IPS-15b (cell line): ENCODE measurements around the gene DUOX1.
"Not testable (repeated sequence)": the region's sequence is repeated elsewhere in the genome, so short reads cannot be mapped to it uniquely, and the experiment has no call there.

ENCODE experiments used
- H3K27me3 ChIP-seq: one replicate; pipeline ENCODE4 v1.6.1; 2013; ENCODE audit warnings: low read length; ENCODE audit not compliant: control insufficient read depth, insufficient read depth
- H3K36me3 ChIP-seq: one replicate; pipeline ENCODE4 v1.6.1; 2013; ENCODE audit warnings: low read length; ENCODE audit not compliant: control insufficient read depth, insufficient read depth
- H3K4me1 ChIP-seq: one replicate; pipeline ENCODE4 v1.6.1; 2013; ENCODE audit warnings: mild to moderate bottlenecking, low read length; ENCODE audit not compliant: control insufficient read depth, insufficient read depth
- H3K4me3 ChIP-seq: one replicate; pipeline ENCODE4 v1.5.1; 2013; ENCODE audit warnings: low read depth, low read length
- H3K9ac ChIP-seq: one replicate; pipeline ENCODE4 v1.6.1; 2013; ENCODE audit warnings: low read depth, mild to moderate bottlenecking, low read length
- H3K9me3 ChIP-seq: one replicate; pipeline ENCODE4 v1.6.1; 2013; ENCODE audit warnings: mild to moderate bottlenecking, low read length; ENCODE audit not compliant: control insufficient read depth, insufficient read depth

Gene DUOX1

DNA sequence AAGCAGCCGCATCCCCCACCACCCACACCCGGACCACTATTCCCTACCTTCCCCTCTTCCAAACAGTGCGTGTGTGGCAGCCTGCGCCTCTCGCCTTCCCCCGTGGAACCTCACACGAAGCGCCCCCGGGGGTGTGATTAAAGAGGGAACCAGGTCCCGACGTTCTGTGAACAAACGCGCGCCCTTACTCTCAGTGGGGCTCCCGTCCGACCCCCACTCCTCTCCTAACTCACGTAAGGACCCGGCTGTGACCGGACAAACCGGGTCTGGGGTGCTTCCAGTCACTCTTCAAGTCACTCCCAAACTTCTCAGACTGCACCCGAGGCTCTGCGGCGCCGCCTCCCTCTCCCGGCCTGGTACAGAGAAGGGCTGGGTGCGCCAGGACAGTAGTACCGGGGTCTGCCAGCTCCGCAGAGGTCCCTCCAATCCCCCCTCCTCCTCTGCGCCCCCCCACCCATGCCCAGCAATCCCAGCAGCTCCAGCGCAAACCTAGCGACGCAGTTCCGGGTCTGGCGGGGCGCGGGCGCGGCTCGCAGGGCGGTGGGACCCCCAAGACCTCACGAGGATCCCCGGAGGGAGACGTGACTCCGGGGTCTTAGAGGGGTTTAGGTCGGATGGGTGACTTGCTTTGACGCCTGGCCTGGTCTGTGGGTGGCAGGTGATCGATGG is 689 bp upstream of the DUOX1 start:
- peak overlapping the region; percentile 71 for H3K4me3 ChIP-seq

DNA sequence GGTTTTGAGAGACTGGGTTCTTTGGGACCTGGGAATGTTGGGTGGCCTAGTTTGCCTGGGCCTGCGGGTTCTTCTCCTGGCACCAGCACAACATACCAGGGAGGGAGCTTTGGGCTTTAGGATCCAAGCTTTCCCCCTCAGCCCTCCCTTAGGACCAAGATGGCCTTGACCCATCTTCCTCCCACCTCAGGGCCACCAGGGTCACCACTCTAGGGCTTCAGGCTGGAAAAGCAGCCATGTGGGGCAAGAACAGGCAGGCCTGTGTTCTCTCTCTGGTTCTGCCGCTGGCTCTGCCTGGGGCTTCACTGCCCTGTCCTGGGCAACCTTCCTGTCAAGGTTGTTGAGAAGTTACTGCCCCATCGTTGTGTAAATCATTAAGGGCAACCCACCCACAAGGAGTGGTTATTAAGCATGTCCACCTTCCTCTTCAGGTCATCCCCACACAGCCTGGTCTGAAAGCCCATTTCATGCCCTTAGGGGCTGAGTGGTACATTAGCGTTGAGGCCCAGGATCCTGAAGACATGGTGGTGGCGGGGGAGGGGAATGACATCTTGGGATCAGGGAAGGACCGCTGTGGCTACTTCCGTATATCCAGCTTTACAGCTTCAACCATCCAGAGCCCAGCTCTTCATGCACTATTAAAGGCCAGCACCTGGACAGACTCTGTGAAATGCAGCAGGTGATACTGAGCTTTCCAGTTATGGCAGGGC is 652 bp downstream of the DUOX1 start:
- no peaks in the 10 kb centered on the region for H3K9me3 ChIP-seq
- peak overlapping the region; percentile 71 for H3K4me3 ChIP-seq
- H3K9ac ChIP-seq = no peak overlapping the region
- H3K27me3 ChIP-seq = peaks cover 95% of the 10 kb centered on the region
- no peaks in the 10 kb centered on the region for H3K4me1 ChIP-seq
- no peaks in the 10 kb centered on the region for H3K36me3 ChIP-seq

More for the DNA sequence above, 689 bp upstream of the DUOX1 start:
- no peaks in the 10 kb centered on the region for H3K36me3 ChIP-seq
- H3K27me3 ChIP-seq = peaks cover 98% of the 10 kb centered on the region
- H3K4me1 ChIP-seq = no peaks in the 10 kb centered on the region
- H3K9me3 ChIP-seq = no peaks in the 10 kb centered on the region
- H3K9ac ChIP-seq = no peak overlapping the region

DNA sequence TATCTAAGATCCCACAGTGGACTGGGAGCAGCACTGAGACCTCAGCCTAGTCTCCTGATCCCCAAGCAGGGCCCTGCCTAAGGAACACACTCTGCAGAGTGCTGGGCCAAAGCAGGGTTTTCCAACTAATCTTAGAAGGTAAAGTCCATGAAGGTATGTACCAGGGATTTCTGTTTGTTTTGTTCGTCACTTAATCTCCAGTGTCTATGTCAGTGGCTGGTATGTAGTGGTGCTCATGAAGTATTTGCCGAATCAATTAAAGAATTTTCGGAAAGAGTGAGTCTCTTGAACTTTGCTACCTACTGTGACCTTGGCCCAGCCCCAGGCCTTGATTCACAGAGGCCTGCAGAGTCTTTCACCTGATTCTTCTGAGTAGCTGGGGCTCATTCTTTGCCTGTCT is 1.7 kb downstream of the DUOX1 start:
- Histone ChIP-seq H3K27me3 (peaks cover 92% of the 10 kb centered on the region), H3K9ac (no peak overlapping the region), H3K4me3 (no peak overlapping the region), H3K36me3 (no peaks in the 10 kb centered on the region), H3K4me1 (no peaks in the 10 kb centered on the region), H3K9me3 (no peaks in the 10 kb centered on the region)

DNA sequence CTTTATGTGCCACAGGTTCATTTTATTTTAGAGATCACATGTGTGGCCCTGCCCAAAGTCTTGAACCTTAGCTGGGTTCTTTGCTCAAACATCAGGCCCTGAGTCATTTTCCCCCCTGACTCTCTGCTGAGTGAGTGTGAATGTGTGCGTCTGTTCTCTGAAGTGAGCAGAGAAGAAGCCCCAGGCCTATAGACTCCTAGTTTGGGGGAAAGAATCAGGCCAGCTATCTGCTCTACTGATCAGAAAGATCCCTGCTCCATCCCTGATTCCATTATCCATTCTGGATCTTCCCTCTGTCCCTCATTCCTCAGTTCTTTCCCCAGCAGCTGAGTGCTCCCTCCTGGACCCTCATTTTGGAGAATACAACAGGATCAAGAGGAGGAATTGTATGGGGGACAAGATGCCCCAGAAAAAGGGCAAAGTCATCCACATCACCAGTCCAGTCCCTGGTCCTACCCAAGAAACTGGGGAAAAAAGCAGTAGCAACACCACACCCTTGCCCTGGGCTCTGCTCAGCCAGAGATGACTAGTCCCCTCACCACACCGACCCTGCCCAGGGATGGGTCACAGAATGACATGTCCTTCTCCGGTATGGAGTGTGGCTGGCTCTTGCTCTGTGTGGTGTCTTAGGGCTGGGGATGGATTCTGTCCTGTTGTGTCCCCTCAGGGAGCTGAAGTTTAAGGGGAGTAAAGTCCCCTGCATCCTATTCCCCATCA is 3.2 kb downstream of the DUOX1 start:
- Histone ChIP-seq H3K4me3 (no peak overlapping the region), H3K27me3 (peaks cover 83% of the 10 kb centered on the region), H3K36me3 (no peaks in the 10 kb centered on the region), H3K4me1 (no peaks in the 10 kb centered on the region), H3K9ac (no peak overlapping the region), H3K9me3 (no peaks in the 10 kb centered on the region)

DNA sequence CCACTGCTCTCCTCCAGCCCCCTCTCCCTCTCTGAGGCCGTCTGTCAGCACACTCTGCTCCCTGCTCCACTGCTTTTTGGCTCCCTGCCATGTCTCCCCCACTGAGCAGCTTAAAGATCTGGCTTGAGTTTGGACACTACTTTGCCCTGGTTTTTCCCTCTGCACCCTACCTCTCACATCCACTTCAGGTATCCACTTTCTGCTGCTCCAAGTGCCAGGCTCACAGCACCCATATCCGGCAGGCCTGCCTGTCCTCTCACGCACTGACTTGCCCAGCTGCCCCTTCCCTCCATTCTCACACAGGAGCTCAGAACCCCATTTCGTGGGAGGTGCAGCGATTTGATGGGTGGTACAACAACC is 3.7 kb downstream of the DUOX1 start:
- H3K9ac ChIP-seq = no peak overlapping the region
- H3K9me3 ChIP-seq = no peaks in the 10 kb centered on the region
- H3K4me1 ChIP-seq = no peaks in the 10 kb centered on the region
- H3K27me3 ChIP-seq = peaks cover 79% of the 10 kb centered on the region
- no peaks in the 10 kb centered on the region for H3K36me3 ChIP-seq
- H3K4me3 ChIP-seq = no peak overlapping the region

DNA sequence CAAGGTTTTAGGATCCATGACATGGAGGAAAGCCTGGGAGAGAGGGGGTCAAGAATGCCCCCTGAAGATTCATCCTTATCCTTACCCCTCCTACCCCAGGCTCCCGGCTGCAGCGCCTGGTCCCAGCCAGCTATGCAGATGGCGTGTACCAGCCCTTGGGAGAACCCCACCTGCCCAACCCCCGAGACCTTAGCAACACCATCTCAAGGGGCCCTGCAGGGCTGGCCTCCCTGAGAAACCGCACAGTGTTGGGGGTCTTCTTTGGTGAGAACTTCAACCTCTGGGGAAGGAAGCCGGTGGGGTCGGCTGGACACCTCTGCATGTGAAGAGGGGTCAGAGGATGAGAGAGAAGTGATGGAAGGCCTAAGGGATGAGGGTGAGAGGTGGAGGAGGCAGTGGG is 4.3 kb downstream of the DUOX1 start:
- peaks cover 74% of the 10 kb centered on the region for H3K27me3 ChIP-seq
- no peak overlapping the region for H3K9ac ChIP-seq
- H3K4me3 ChIP-seq = no peak overlapping the region
- no peaks in the 10 kb centered on the region for H3K4me1 ChIP-seq
- H3K9me3 ChIP-seq = no peaks in the 10 kb centered on the region
- H3K36me3 ChIP-seq = no peaks in the 10 kb centered on the region

DNA sequence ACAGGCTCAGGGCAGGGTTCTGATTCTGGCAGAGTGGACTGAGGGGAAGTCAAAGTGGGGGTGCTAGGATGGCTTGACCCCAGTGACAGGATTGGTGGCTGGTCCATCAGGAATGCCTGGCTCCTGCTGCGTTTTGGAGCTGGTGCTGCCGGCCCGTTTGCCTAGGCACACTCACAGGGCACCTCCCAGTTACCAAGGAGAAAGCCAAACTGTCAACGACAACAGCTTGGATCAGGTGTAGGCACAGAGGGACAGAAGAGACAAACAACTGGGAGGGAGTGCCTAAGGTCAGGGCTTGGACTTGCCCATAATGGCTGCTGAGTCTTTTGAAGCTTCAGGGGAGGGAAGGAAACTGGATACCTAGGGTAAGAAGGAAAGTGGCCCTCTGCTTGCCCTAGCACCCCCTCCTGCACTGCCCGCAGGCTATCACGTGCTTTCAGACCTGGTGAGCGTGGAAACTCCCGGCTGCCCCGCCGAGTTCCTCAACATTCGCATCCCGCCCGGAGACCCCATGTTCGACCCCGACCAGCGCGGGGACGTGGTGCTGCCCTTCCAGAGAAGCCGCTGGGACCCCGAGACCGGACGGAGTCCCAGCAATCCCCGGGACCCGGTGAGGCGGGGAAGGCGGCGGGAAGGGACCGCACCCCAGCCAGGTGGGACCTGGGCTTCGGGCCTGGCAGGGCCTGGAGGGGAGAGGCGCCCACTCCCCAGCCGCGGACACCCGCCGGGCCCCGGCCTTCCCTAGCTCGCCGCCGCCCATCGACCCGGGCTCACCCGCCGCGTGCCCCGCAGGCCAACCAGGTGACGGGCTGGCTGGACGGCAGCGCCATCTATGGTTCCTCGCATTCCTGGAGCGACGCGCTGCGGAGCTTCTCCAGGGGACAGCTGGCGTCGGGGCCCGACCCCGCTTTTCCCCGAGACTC is 5.1 kb downstream of the DUOX1 start:
- Histone ChIP-seq H3K9me3 (no peaks in the 10 kb centered on the region), H3K4me1 (no peaks in the 10 kb centered on the region), H3K27me3 (peaks cover 66% of the 10 kb centered on the region), H3K9ac (no peak overlapping the region), H3K4me3 (peak overlapping the region; percentile 52), H3K36me3 (no peaks in the 10 kb centered on the region)

DNA sequence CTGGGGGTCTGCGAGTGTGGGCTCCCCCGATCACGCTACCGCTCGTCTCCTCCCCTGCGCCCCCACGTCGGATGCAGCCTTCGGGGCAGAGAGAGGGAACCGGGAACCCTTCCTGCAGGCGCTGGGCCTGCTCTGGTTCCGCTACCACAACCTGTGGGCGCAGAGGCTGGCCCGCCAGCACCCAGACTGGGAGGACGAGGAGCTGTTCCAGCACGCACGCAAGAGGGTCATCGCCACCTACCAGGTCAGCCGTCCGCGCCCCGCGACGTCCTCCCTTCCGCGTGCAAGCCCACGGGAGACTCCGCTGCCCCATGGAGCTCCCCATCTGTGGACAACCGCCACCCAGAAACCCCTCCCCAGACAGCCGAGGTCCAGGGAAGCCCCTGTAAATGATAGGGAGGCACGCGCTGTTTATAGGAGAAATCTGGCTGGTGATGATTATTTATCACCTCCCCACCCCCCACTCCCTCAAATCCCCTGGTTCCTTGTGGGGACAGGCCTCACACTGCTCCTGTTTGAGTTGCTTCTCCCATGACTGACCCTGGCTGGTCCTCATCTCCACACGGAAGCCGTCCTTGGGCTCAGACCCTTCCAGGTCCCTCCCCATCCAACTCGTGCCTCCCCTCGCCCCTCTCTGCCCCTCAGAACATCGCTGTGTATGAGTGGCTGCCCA is 6.0 kb downstream of the DUOX1 start:
- H3K4me3 ChIP-seq = peak overlapping the region; percentile 39
- not testable (repeated sequence) for H3K4me1 ChIP-seq, H3K36me3 ChIP-seq, H3K9me3 ChIP-seq, H3K9ac ChIP-seq
- peaks cover 57% of the 10 kb centered on the region for H3K27me3 ChIP-seq

DNA sequence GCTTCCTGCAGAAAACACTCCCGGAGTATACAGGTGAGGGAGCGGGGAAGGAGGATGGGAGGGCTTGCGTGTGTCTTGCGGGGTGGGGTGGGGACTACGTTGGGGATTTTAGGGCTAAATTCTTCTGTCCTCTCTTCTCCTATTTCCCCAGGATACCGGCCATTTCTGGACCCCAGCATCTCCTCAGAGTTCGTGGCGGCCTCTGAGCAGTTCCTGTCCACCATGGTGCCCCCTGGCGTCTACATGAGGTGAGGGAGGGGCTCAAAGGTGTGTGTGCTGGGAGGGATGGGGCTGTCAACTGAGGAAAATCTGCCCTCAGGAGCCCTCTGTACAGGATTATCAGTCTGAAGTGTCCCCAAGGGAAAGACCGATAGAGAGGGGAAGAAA is 6.6 kb downstream of the DUOX1 start:
- Histone ChIP-seq H3K4me3 (peak overlapping the region; percentile 39), H3K27me3 (peaks cover 52% of the 10 kb centered on the region), H3K36me3 (no peaks in the 10 kb centered on the region), H3K4me1 (no peaks in the 10 kb centered on the region), H3K9me3 (no peaks in the 10 kb centered on the region), H3K9ac (no peak overlapping the region)

DNA sequence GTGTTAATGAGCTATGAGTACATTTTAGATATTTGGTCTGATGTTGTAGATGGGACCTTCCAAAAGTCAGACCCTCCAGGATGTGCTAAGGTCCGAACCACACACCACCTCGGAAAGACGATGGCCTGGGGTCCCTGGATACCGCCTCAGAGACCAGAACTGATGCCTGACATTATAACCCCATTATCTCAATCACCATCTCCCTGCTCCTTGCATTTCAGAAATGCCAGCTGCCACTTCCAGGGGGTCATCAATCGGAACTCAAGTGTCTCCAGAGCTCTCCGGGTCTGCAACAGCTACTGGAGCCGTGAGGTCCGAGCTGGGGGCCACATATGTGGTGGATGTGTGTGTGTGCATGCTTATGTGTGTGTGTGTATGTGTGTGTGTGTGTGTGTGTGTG is 7.9 kb downstream of the DUOX1 start:
- Histone ChIP-seq H3K9ac (no peak overlapping the region), H3K9me3 (no peaks in the 10 kb centered on the region), H3K4me1 (no peaks in the 10 kb centered on the region), H3K36me3 (no peaks in the 10 kb centered on the region), H3K4me3 (no peak overlapping the region), H3K27me3 (peaks cover 38% of the 10 kb centered on the region)
